Chondrocyte (in vitro differentiated cells): ENCODE measurements around the gene F2RL3. TPM values are rescaled to one million over a fixed set of nuclear protein-coding genes. Genes with fewer than 3 reads are reported as not detected.

Source experiments
- DNase-seq: peaks from one replicate; pipeline ENCODE4 v3.0.0; 2021; ENCODE audit warnings: mixed read lengths, low spot score
- H3K27ac Mint-ChIP-seq: one replicate; pipeline ENCODE4 v1.8.0; 2021; ENCODE audit warnings: mild to moderate bottlenecking, moderate library complexity, mixed read lengths; ENCODE audit not compliant: unreplicated experiment
- H3K27me3 Mint-ChIP-seq: 2 replicates; pipeline ENCODE4 v1.8.0; 2021; ENCODE audit warnings: low read depth, mixed read lengths
- H3K36me3 Mint-ChIP-seq: 2 replicates; pipeline ENCODE4 v1.8.0; 2021; ENCODE audit warnings: low read depth, mixed read lengths
- H3K4me1 Mint-ChIP-seq: 2 replicates; pipeline ENCODE4 v1.8.0; 2021; ENCODE audit warnings: low read depth, mild to moderate bottlenecking, mixed read lengths
- H3K4me3 Mint-ChIP-seq: one replicate; pipeline ENCODE4 v1.8.0; 2021; ENCODE audit warnings: mild to moderate bottlenecking, moderate library complexity, mixed read lengths; ENCODE audit not compliant: unreplicated experiment
- H3K9me3 Mint-ChIP-seq: 2 replicates; pipeline ENCODE4 v1.8.0; 2021; ENCODE audit warnings: low read depth, mixed read lengths
- total RNA-seq: library from RNA; stranded (reverse); gene quantifications from 3 replicates; pipeline ENCODE4 v1.2.1, GENCODE V29; 2021
- TF ChIP-seq, protein P1 (sequence below): fragments of 200-600 bp; sonication (generic); IDR thresholded peaks from 2 replicates; pipeline ENCODE4 v1.5.0; 2021; ENCODE audit warnings: antibody characterized with exemption, mild to moderate bottlenecking, moderate library complexity

Gene F2RL3
- total RNA-seq, 1 donor from 2014 or later: 0.05 TPM

DNA sequence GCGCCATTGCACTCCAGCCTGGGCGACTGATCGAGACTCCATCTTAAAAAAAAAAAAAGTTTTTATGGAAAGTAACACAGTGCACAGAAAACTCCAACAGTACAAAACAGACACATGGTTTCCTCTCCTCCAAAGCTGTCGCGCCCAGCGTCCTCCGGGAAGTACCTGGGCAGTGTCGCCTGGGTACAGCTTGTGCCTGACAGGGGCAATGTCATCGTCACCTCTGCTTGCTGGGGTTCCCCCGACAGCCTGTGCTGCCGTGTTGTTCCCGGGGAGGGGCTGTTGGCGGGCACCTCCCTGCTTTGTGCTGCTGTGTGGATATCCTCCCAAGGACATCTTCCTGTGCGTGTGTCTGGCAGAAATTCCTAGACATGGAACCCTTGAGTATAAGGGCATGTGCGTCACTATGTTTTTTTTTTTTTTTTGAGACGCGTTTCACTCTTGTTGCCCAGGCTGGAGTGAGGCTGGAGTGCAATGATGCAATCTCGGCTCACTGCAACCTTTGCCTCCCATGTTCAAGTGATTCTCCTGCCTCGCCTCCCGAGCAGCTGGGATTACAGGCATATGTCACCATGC, 2.4 kb upstream of the F2RL3 start:
- no peak overlapping the region for H3K4me3 Mint-ChIP-seq
- peaks cover 9% of the 10 kb centered on the region for H3K9me3 Mint-ChIP-seq
- H3K4me1 Mint-ChIP-seq: peaks cover 6% of the 10 kb centered on the region
- peak overlapping the region; percentile 71 for H3K27ac Mint-ChIP-seq
- TF ChIP-seq, protein P1, sequence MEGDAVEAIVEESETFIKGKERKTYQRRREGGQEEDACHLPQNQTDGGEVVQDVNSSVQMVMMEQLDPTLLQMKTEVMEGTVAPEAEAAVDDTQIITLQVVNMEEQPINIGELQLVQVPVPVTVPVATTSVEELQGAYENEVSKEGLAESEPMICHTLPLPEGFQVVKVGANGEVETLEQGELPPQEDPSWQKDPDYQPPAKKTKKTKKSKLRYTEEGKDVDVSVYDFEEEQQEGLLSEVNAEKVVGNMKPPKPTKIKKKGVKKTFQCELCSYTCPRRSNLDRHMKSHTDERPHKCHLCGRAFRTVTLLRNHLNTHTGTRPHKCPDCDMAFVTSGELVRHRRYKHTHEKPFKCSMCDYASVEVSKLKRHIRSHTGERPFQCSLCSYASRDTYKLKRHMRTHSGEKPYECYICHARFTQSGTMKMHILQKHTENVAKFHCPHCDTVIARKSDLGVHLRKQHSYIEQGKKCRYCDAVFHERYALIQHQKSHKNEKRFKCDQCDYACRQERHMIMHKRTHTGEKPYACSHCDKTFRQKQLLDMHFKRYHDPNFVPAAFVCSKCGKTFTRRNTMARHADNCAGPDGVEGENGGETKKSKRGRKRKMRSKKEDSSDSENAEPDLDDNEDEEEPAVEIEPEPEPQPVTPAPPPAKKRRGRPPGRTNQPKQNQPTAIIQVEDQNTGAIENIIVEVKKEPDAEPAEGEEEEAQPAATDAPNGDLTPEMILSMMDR: no peak
- H3K27me3 Mint-ChIP-seq: no peaks in the 10 kb centered on the region
- DNase-seq: no peak
- peaks cover 3% of the 10 kb centered on the region for H3K36me3 Mint-ChIP-seq

GRCh38 chr19:16887353-16888265, 1.2 kb upstream of the F2RL3 start:
- H3K27ac Mint-ChIP-seq: no peak overlapping the region
- no peak overlapping the region for H3K4me3 Mint-ChIP-seq
- H3K4me1 Mint-ChIP-seq: peaks cover 6% of the 10 kb centered on the region
- no peaks in the 10 kb centered on the region for H3K27me3 Mint-ChIP-seq
- H3K36me3 Mint-ChIP-seq: no peaks in the 10 kb centered on the region
- DNase-seq: no peak
- no peaks in the 10 kb centered on the region for H3K9me3 Mint-ChIP-seq
- TF ChIP-seq, protein P1: no peak

GRCh38 chr19:16889366-16889882, 625 bp downstream of the F2RL3 start:
- Mint-ChIP-seq H3K27me3 (no peaks in the 10 kb centered on the region), H3K36me3 (no peaks in the 10 kb centered on the region), H3K4me1 (peaks cover 2% of the 10 kb centered on the region), H3K27ac (no peak overlapping the region), H3K4me3 (no peak overlapping the region), H3K9me3 (no peaks in the 10 kb centered on the region)
- TF ChIP-seq, protein P1: no peak
- no peak for DNase-seq

GRCh38 chr19:16889883-16890460, 1.2 kb downstream of the F2RL3 start:
- Mint-ChIP-seq H3K4me1 (peaks cover 2% of the 10 kb centered on the region), H3K27ac (no peak overlapping the region), H3K9me3 (no peaks in the 10 kb centered on the region), H3K27me3 (no peaks in the 10 kb centered on the region), H3K36me3 (no peaks in the 10 kb centered on the region), H3K4me3 (no peak overlapping the region)
- TF ChIP-seq, protein P1: no peak
- DNase-seq: no peak

DNA sequence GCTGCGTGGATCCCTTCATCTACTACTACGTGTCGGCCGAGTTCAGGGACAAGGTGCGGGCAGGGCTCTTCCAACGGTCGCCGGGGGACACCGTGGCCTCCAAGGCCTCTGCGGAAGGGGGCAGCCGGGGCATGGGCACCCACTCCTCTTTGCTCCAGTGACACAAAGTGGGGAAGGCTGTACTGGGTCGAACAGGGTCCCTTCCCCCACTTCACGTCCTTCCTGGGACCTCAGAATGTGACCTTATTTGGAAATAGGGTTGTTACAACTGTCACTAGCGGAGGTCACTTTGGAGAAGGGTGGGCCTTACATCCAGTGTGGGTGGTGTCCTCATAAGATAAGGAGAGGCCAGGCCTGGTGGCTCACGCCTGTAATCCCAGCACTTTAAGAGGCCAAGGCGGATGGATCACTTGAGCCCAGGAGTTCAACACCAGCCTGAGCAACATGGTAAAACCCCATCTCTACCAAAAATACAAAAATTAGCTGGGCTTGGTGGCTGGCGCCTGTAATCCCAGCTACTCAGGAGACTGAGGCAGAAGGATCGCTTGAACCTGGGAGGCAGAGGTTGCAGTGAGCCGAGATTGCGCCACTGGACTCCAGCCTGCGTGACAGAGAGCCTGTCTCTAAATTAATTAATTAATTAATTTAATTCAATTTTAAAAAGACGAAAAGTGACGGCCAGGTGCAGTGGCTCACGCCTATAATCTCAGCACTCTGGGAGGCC, 1.8 kb downstream of the F2RL3 start:
- H3K27ac Mint-ChIP-seq: no peak overlapping the region
- TF ChIP-seq, protein P1: no peak
- peaks cover 2% of the 10 kb centered on the region for H3K4me1 Mint-ChIP-seq
- DNase-seq: no peak
- H3K4me3 Mint-ChIP-seq: no peak overlapping the region
- H3K36me3 Mint-ChIP-seq: no peaks in the 10 kb centered on the region
- H3K9me3 Mint-ChIP-seq: no peaks in the 10 kb centered on the region
- no peaks in the 10 kb centered on the region for H3K27me3 Mint-ChIP-seq
